Measurements from ENCODE around the gene NDST1. TPM values are rescaled to one million over a fixed set of nuclear protein-coding genes. Genes with fewer than 3 reads are reported as not detected.

NDST1 gene
- total and polyA plus RNA-seq, 2 of the 8 experiments (the other 6 are each of a cell fraction or from before 2014, with no cell fraction given): 27.0 to 72.0 TPM

DNA sequence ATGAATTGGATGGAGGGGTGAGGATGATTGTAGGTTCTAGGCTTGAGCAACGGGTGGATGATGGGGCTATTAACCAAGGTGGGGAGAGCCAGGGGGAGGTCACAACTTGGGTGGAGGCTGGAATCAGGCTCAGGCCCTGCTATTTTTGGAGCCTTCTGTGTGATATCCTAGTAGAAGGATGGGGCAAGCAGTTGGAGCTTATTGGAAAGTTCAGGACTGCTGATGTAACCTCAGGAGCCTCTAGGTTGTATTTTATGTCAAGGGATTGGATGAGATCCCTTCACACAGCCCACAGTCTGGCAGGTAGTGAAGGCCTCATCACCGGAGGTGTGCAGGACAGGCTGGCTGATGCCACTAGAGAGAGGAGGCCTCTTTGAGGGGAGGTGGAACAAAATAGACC lies 47.1 kb upstream of the NDST1 start:
- Histone ChIP-seq H3K18ac (ENCODE audit: extremely low read depth, low read length) (peak overlapping the region; percentile 97), H3K14ac (ENCODE audit: insufficient read length) (no peak overlapping the region), H3K4ac (replicated peaks; ENCODE audit: insufficient read length, low read depth, low read length) (peak overlapping the region; percentile 23), H4K91ac (replicated peaks; ENCODE audit: insufficient read length, low read length) (peak overlapping the region; percentile 59), H3K23me2 (ENCODE audit: low read depth, low read length) (no peaks in the 10 kb centered on the region), H2BK5ac (ENCODE audit: low read depth, low read length) (peak overlapping the region; percentile 93), H3K9ac (replicated peaks in 1 of 4; ENCODE audit: extremely low read depth in 1 of 4, low read depth in 3 of 4, low read length in 3 of 4) (no peak overlapping the region), H4K8ac (ENCODE audit: extremely low read depth, insufficient read depth, low read length) (0 out of 2 replicates have a peak overlapping the region, but pooled peaks have one; percentile 69), H2BK120ac (replicated peaks; ENCODE audit: low read depth, low read length) (no peak overlapping the region), H3K4me3 (ENCODE audit: extremely low read depth in 1 of 4, insufficient read depth in 2 of 4, low read depth in 3 of 4, low read length in 4 of 4) (no peak overlapping the region), H3K79me1 (ENCODE audit: low read depth, low read length) (no peaks in the 10 kb centered on the region), H2BK20ac (ENCODE audit: low read length) (peak overlapping the region; percentile 99; the same call in 1 of the 2 replicates), H3K36me3 (ENCODE audit: control insufficient read depth in 2 of 4, insufficient read depth in 4 of 4, low read length in 3 of 4) (no peaks in the 10 kb centered on the region), H3K9me3 (ENCODE audit: insufficient read depth in 2 of 2, low read depth in 1 of 2, low read length in 1 of 2) (no peaks in the 10 kb centered on the region), H2AFZ (ENCODE audit: low read length) (peak overlapping the region; percentile 33; the same call in 1 of the 2 replicates), H3K27ac (ENCODE audit: low read depth, low read length) (no peak overlapping the region), H4K5ac (ENCODE audit: insufficient read length, low read depth, low read length) (peak overlapping the region; percentile 55), H2BK12ac (ENCODE audit: low read depth, low read length) (peak overlapping the region; percentile 94), H2AK5ac (ENCODE audit: low read depth, low read length) (no peak overlapping the region; the same call in 1 of the 2 replicates), H3K23ac (ENCODE audit: insufficient read length) (no peak overlapping the region), H3K79me2 (ENCODE audit: control insufficient read depth in 1 of 2, insufficient read depth in 2 of 2, low read length in 2 of 2) (no peaks in the 10 kb centered on the region), H4K20me1 (replicated peaks in 1 of 2; ENCODE audit: control insufficient read depth in 1 of 2, insufficient read depth in 2 of 2, low read length in 2 of 2) (no peaks in the 10 kb centered on the region), H3K4me1 (replicated peaks in 1 of 4; ENCODE audit: control insufficient read depth in 3 of 4, insufficient read depth in 4 of 4, low read length in 3 of 4) (peaks cover 3 to 26% (median 12%) of the 10 kb centered on the region in 4 experiments), H3K4me2 (ENCODE audit: insufficient read depth in 1 of 2, low read depth in 2 of 2, low read length in 2 of 2) (peak overlapping the region; percentile 16 to 31; a peak in 1 of 4 replicates), H3K56ac (replicated peaks; ENCODE audit: insufficient read length, low read depth, low read length) (no peak overlapping the region), H3K27me3 (replicated peaks in 1 of 4; ENCODE audit: control insufficient read depth in 3 of 4, extremely low read depth in 1 of 4, insufficient read depth in 3 of 4, low read length in 3 of 4) (no peaks in the 10 kb centered on the region), H2BK15ac (ENCODE audit: low read length) (0 out of 2 replicates have a peak overlapping the region, but pooled peaks have one; percentile 61)
- 64% methylated on average over 2 of the region's 2 CpGs; no CpG with 5 or more reads in 1 of the 2 experiments for WGBS, 2 experiments (ENCODE audit: extremely low coverage in 1 of 2, insufficient coverage in 1 of 2, insufficient read length in 1 of 2, insufficient replicate concordance in 2 of 2, low coverage in 1 of 2, low lambda C conversion rate in 2 of 2, missing lambda C conversion rate in 1 of 2)
- FAIRE-seq: no peak
- ChIA-PET CTCF (ENCODE audit: partially characterized antibody) (interaction anchor here (0.6 to 13.5 kb wide), 15 partner anchors 11 to 386 kb away, joined by 3 to 209 read pairs (median 5); partner anchors contain the start of genes IRGM and RPS14), POLR2A (ENCODE audit: partially characterized antibody) (interaction anchor here (0.7 to 3.8 kb wide), 16 partner anchors 11 to 239 kb away, joined by 3 to 38 read pairs (median 4); partner anchors contain the start of gene RPS14)
- DNase-seq (ENCODE audit: low read depth in 1 of 2, low spot score in 2 of 2): no peak
- no peak for TF ChIP-seq ZNF274 (IDR thresholded peaks at IDR 0.05; ENCODE audit: borderline replicate concordance, extremely low read depth, low read length)
- no peak for TF ChIP-seq RAD21 (IDR thresholded peaks at IDR 0.05 in 1 of 2, conservative IDR thresholded peaks at IDR 0.05 in 1 of 2; ENCODE audit: low read depth in 2 of 2, low read length in 2 of 2)
- TF ChIP-seq BRCA1 (IDR thresholded peaks at IDR 0.05; ENCODE audit: low read depth, low read length): no peak
- no peak for TF ChIP-seq SP4 (IDR thresholded peaks at IDR 0.05; ENCODE audit: low read length)
- TF ChIP-seq EGR1 (IDR thresholded peaks at IDR 0.05; ENCODE audit: borderline replicate concordance, low read depth, low read length): no peak
- no peak for TF ChIP-seq SIN3A (conservative IDR thresholded peaks at IDR 0.05 in 1 of 2, IDR thresholded peaks at IDR 0.05 in 1 of 2; ENCODE audit: low read depth in 1 of 2, low read length in 2 of 2)
- TF ChIP-seq GTF2F1 (IDR thresholded peaks at IDR 0.05; ENCODE audit: borderline replicate concordance, low read depth, low read length): no peak
- TF ChIP-seq MAX (IDR thresholded peaks at IDR 0.05): no peak
- TF ChIP-seq SP2 (IDR thresholded peaks at IDR 0.05; ENCODE audit: low read length): no peak
- TF ChIP-seq POU5F1 (IDR thresholded peaks at IDR 0.05; ENCODE audit: low read depth, low read length): no peak
- TF ChIP-seq CBX5 (IDR thresholded peaks at IDR 0.05; ENCODE audit: low read depth, low read length): no peak
- no peak for TF ChIP-seq CTBP2 (IDR thresholded peaks at IDR 0.05; ENCODE audit: borderline replicate concordance, insufficient read depth, insufficient read length, low read length)
- no peak for TF ChIP-seq SAP30 (IDR thresholded peaks at IDR 0.05; ENCODE audit: insufficient read depth, insufficient replicate concordance, low read length)
